Erythroblast (primary cell): Measurements from ENCODE around the gene WRAP73.
"Not testable (repeated sequence)": the region's sequence is repeated elsewhere in the genome, so short reads cannot be mapped to it uniquely, and the experiment has no call there.

Source experiments
- DNase-seq, 2 experiments: peaks; one replicate each; lab custom pipeline; 2025; lab: John Stamatoyannopoulos, UW
- GATA1 ChIP-seq: IDR thresholded peaks from 2 replicates; pipeline ENCODE4 v1.6.1; 2011; ENCODE audit warnings: low read depth, mild to moderate bottlenecking, control low read depth, low read length, moderate library complexity
- POLR2A ChIP-seq: IDR thresholded peaks from 2 replicates; pipeline ENCODE4 v1.6.1; 2011; ENCODE audit warnings: mild to moderate bottlenecking, low read length

WRAP73 gene

GRCh38 chr1:3584915-3585314 lies 65.0 kb downstream of the WRAP73 start:
- DNase-seq, result no peak
- TF ChIP-seq POLR2A (no peak), GATA1 (no peak)

- DNase-seq, result not testable (repeated sequence)
Observed at GRCh38 chr1:3583751-3584150, 66.2 kb downstream of the WRAP73 start.

GRCh38 chr1:3581296-3582036 lies 68.4 kb downstream of the WRAP73 start:
- TF ChIP-seq GATA1, result no peak
- TF ChIP-seq POLR2A, result no peak
- no peak for DNase-seq
